SK-N-SH (cell line): Measurements from ENCODE around the gene KRT80. TPM values are rescaled to one million over a fixed set of nuclear protein-coding genes. Genes with fewer than 3 reads are reported as not detected.

Source experiments
- CTCF ChIA-PET: fragments of 300-600, 350-600 bp; formaldehyde crosslinking; extraction: SDS; loops from one replicate; lab custom pipeline; 2021; lab: Yijun Ruan, JAX
- POLR2A ChIA-PET: fragments of 350-600 bp; sonication (Branson Sonifier 250); formaldehyde crosslinking; extraction: SDS; loops from one replicate; lab custom pipeline; 2020; ENCODE audit warnings: antibody characterized with exemption, inconsistent platforms; lab: Yijun Ruan, JAX
- DNase-seq: peaks from one replicate; pipeline ENCODE4 v3.0.0; 2012
- H2AFZ ChIP-seq: fragments of 200-600 bp; sonication (generic); 2 replicates; pipeline ENCODE4 v1.8.1; 2016; ENCODE audit warnings: antibody characterized with exemption, mild to moderate bottlenecking, low read depth
- H3F3A ChIP-seq: fragments of 200-600 bp; sonication (generic); replicated peaks from 2 replicates; pipeline ENCODE3; 2016; ENCODE audit warnings: antibody characterized with exemption, mild to moderate bottlenecking; ENCODE audit not compliant: insufficient read depth
- H3K27ac ChIP-seq, 2 experiments: fragments of 200-500 bp in 1 of 2; fragments of 200-600 bp in 1 of 2; sonication (Bioruptor generic) in 1 of 2; sonication (generic), shearing (Covaris generic) in 1 of 2; 2 replicates each; pipeline versions ENCODE4 v1.5.1 to v1.6.1; 2014 to 2016; ENCODE audit warnings: low read depth in 2 of 2, inconsistent platforms in 1 of 2, low read length in 1 of 2, mild to moderate bottlenecking in 1 of 2, mixed read lengths in 1 of 2
- H3K27me3 ChIP-seq: fragments of 200-600 bp; sonication (generic), shearing (Covaris generic); 2 replicates; pipeline ENCODE4 v1.6.1; 2016; ENCODE audit warnings: mixed run types; ENCODE audit not compliant: insufficient read depth
- H3K36me3 ChIP-seq, 2 experiments: fragments of 200-500 bp in 1 of 2; fragments of 200-600 bp in 1 of 2; sonication (Bioruptor generic) in 1 of 2; sonication (generic) in 1 of 2; replicated peaks in 1 of 2; 2 replicates each; pipeline versions ENCODE3 to v1.5.1; 2014 to 2016; ENCODE audit warnings: low read length in 1 of 2, mild to moderate bottlenecking in 1 of 2; ENCODE audit not compliant: insufficient read depth in 2 of 2, control insufficient read depth in 1 of 2
- H3K4me1 ChIP-seq, 2 experiments: fragments of 200-500 bp in 1 of 2; fragments of 200-600 bp in 1 of 2; sonication (Bioruptor generic) in 1 of 2; sonication (generic), shearing (Covaris generic) in 1 of 2; 2 replicates each; pipeline versions ENCODE4 v1.5.1 to v1.6.1; 2014 to 2016; ENCODE audit warnings: low read depth in 1 of 2, low read length in 1 of 2, mixed run types in 1 of 2; ENCODE audit not compliant: insufficient read depth in 2 of 2, control insufficient read depth in 1 of 2
- H3K4me2 ChIP-seq: fragments of 200-600 bp; sonication (generic), shearing (Covaris generic); 2 replicates; pipeline ENCODE4 v1.6.1; 2017; ENCODE audit warnings: mixed run types
- H3K4me3 ChIP-seq, 2 experiments: fragments of 200-500 bp in 1 of 2; fragments of 200-600 bp in 1 of 2; sonication (Bioruptor generic) in 1 of 2; sonication (generic), shearing (Covaris generic) in 1 of 2; 2 replicates each; pipeline versions ENCODE4 v1.5.1 to v1.8.1; 2014 to 2016; ENCODE audit warnings: low read depth in 2 of 2, inconsistent platforms in 1 of 2, low read length in 1 of 2, mild to moderate bottlenecking in 1 of 2, mixed read lengths in 1 of 2, moderate library complexity in 1 of 2
- H3K79me2 ChIP-seq: fragments of 200-600 bp; sonication (generic); 2 replicates; pipeline ENCODE4 v1.8.1; 2017; ENCODE audit warnings: mild to moderate bottlenecking; ENCODE audit not compliant: insufficient read depth
- H3K9ac ChIP-seq: fragments of 200-600 bp; sonication (generic); 2 replicates; pipeline ENCODE4 v1.6.1; 2017; ENCODE audit warnings: mixed run types
- H3K9me2 ChIP-seq: fragments of 200-600 bp; sonication (generic); 2 replicates; pipeline ENCODE4 v1.6.1; 2017; ENCODE audit warnings: mixed run types
- H3K9me3 ChIP-seq: fragments of 200-600 bp; sonication (generic); 2 replicates; pipeline ENCODE4 v1.6.1; 2017; ENCODE audit warnings: mixed run types, mild to moderate bottlenecking, moderate library complexity
- H4K20me1 ChIP-seq: fragments of 200-600 bp; sonication (generic); 2 replicates; pipeline ENCODE4 v1.6.1; 2017; ENCODE audit warnings: mild to moderate bottlenecking, mixed run types; ENCODE audit not compliant: insufficient read depth
- CHD2 ChIP-seq: fragments of 150-350 bp; IDR thresholded peaks from 2 replicates; pipeline ENCODE4 v1.6.1; 2018; ENCODE audit warnings: low read length; ENCODE audit not compliant: partially characterized antibody
- EP300 ChIP-seq, 2 experiments: IDR thresholded peaks; 2 replicates each; pipeline versions ENCODE4 v1.4.0 to v1.6.1; 2012; ENCODE audit warnings: borderline replicate concordance in 1 of 2, low read depth in 1 of 2, low read length in 1 of 2
- EZH2phosphoT487 ChIP-seq: fragments of 200-600 bp; sonication (generic); IDR thresholded peaks from 2 replicates; pipeline ENCODE4 v1.6.1; 2017; ENCODE audit warnings: low read depth, mixed run types, mild to moderate bottlenecking, antibody characterized with exemption, moderate library complexity, borderline replicate concordance
- FOSL2 ChIP-seq: IDR thresholded peaks from 2 replicates; pipeline ENCODE4 v1.4.0; 2012; ENCODE audit warnings: low read depth, mild to moderate bottlenecking, moderate library complexity, borderline replicate concordance
- FOXM1 ChIP-seq: IDR thresholded peaks from 2 replicates; pipeline ENCODE4 v1.4.0; 2012; ENCODE audit warnings: low read depth, mild to moderate bottlenecking
- GABPA ChIP-seq: IDR thresholded peaks from 2 replicates; pipeline ENCODE4 v1.4.0; 2012; ENCODE audit warnings: low read depth, mild to moderate bottlenecking
- IRF3 ChIP-seq: fragments of 150-350 bp; IDR thresholded peaks from 2 replicates; pipeline ENCODE4 v1.6.1; 2016; ENCODE audit warnings: mild to moderate bottlenecking, low read depth, low read length
- MEF2A ChIP-seq: IDR thresholded peaks from 2 replicates; pipeline ENCODE4 v1.4.0; 2012; ENCODE audit warnings: low read depth, borderline replicate concordance
- PBX3 ChIP-seq: IDR thresholded peaks from 2 replicates; pipeline ENCODE4; 2012
- POLR2AphosphoS5 ChIP-seq: IDR thresholded peaks from 2 replicates; pipeline ENCODE4 v1.6.1; 2012; ENCODE audit warnings: low read depth, low read length
- RXRA ChIP-seq: IDR thresholded peaks from 2 replicates; pipeline ENCODE4 v1.4.0; 2012; ENCODE audit warnings: low read depth, mild to moderate bottlenecking, borderline replicate concordance
- SIN3A ChIP-seq: IDR thresholded peaks from 2 replicates; pipeline ENCODE4 v1.6.1; 2012; ENCODE audit warnings: low read depth, mild to moderate bottlenecking, low read length, moderate library complexity, borderline replicate concordance
- USF2 ChIP-seq: fragments of 150-350 bp; IDR thresholded peaks from 2 replicates; pipeline ENCODE4 v1.6.1; 2017; ENCODE audit warnings: antibody characterized with exemption, low read length, low read depth, borderline replicate concordance
- YY1 ChIP-seq: IDR thresholded peaks from 2 replicates; pipeline ENCODE4 v1.4.0; 2012; ENCODE audit warnings: low read depth, mild to moderate bottlenecking
- WGBS: methylation state at CpG from one replicate; pipeline ENCODE4 v1.1.6; 2017; ENCODE audit warnings: low lambda C conversion rate; 5-methylcytosine and 5-hydroxymethylcytosine counted together
- polyA plus RNA-seq, 3 experiments: library from polyadenylated mRNA; depleted of rRNA; stranded (reverse); fragments of >200 nt; gene quantifications; 2 replicates each; pipeline ENCODE4 v1.2.3, GENCODE V29; 2012

KRT80 gene
- polyA plus RNA-seq, 1 of the 3 experiments (the other 2 are of a cell fraction), result 14.9 TPM

- H3K79me2 ChIP-seq, result no peaks in the 10 kb centered on the region
- no peak for TF ChIP-seq SIN3A
- TF ChIP-seq USF2, result no peak
- TF ChIP-seq FOXM1, result no peak
- no peak for TF ChIP-seq GABPA
- TF ChIP-seq PBX3, result no peak
- no peak for TF ChIP-seq FOSL2
- no peak for TF ChIP-seq MEF2A
- TF ChIP-seq POLR2AphosphoS5, result no peak
- no peak for TF ChIP-seq EZH2phosphoT487
- no peak for TF ChIP-seq CHD2
- no peak for TF ChIP-seq EP300 (IDR thresholded peaks at IDR 0.05; ENCODE audit: borderline replicate concordance in 1 of 2, low read depth in 1 of 2, low read length in 1 of 2)
- TF ChIP-seq YY1, result no peak
- TF ChIP-seq IRF3, result no peak
- TF ChIP-seq RXRA, result no peak
- TF ChIP-seq, all 33 proteins: peak for 0
- POLR2A ChIA-PET, result no interaction called here
- no peaks in the 10 kb centered on the region for H3K9me3 ChIP-seq
- no peak overlapping the region for H2AFZ ChIP-seq
- H3K4me2 ChIP-seq, result no peak overlapping the region
- no peaks in the 10 kb centered on the region for H3K9me2 ChIP-seq
- 100% methylated on average over 1 of the region's 1 CpG for WGBS
- peaks cover 4 to 44% of the 10 kb centered on the region in 2 experiments; a peak in 3 of 4 replicates for H3K4me1 ChIP-seq
- no peak overlapping the region for H3K9ac ChIP-seq
- H3K27ac ChIP-seq, result 0 out of 4 replicates have a peak overlapping the region, but pooled peaks of 1 of the 2 experiments have one; percentile 16
- CTCF ChIA-PET, result interaction anchor here (0.8 to 2.7 kb wide), 8 partner anchors 12 to 159 kb away, joined by 3 to 12 read pairs (median 4); no protein-coding TSS in a partner anchor
- H3F3A ChIP-seq, result peaks cover 14% of the 10 kb centered on the region
- no peaks in the 10 kb centered on the region for H3K36me3 ChIP-seq
- no peaks in the 10 kb centered on the region for H3K27me3 ChIP-seq
- H4K20me1 ChIP-seq, result no peaks in the 10 kb centered on the region
- DNase-seq, result no peak
- H3K4me3 ChIP-seq, result no peak overlapping the region
Observed at GRCh38 chr12:52169886-52170285, 21.9 kb downstream of the KRT80 start.
